Neural cell (in vitro differentiated cells): Measurements from ENCODE around the gene PPP1R9B.

ENCODE experiments used
- EZH2 ChIP-seq: fragments of 200-600, 300-800 bp; shearing (Covaris generic), sonication (generic); IDR thresholded peaks from 2 replicates; pipeline ENCODE4 v1.6.1; 2014; ENCODE audit warnings: antibody characterized with exemption, low read length, borderline replicate concordance, mild to moderate bottlenecking; ENCODE audit not compliant: insufficient read depth, poor library complexity, severe bottlenecking
- POLR2AphosphoS5 ChIP-seq: IDR thresholded peaks from 2 replicates; pipeline ENCODE4 v1.6.1; 2012
- RAD21 ChIP-seq: fragments of 450-650 bp; conservative IDR thresholded peaks from 2 replicates; pipeline ENCODE4 v1.6.1; 2014; ENCODE audit warnings: antibody characterized with exemption, mild to moderate bottlenecking, moderate library complexity

- TF ChIP-seq RAD21 (no peak), EZH2 (no peak), POLR2AphosphoS5 (no peak)
These were observed 27.0 kb upstream of the PPP1R9B start for GRCh38 chr17:50177476-50177875.
